ENCODE measurements around the gene PDZD7.

PDZD7 gene

DNA sequence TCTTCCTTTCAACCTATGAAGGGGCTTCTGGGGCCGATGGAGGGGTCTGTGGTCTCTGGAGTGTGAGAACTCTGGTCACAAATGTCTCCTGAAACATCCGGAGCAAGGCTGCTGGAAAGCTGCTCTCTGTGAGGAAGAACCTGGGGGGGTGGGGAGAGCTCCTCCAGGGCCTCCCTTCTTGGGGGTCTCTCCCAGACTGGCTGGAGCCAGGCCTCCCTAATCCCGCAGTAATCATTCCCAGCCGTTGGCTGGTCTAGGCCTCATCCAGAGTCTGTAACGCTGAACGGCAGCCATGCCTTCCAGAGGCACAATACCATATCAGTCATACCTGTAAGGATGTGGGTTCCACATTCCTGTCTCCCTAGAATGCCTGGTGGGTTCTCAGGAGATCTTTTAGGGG is 35.7 kb downstream of the PDZD7 start:
- DNase-seq = no peak
- in situ Hi-C loops (cut with MboI; ENCODE audit: low pct_unique_long_range_greater_than_20kb, low sequenced_read_pairs) = no loop called here

DNA sequence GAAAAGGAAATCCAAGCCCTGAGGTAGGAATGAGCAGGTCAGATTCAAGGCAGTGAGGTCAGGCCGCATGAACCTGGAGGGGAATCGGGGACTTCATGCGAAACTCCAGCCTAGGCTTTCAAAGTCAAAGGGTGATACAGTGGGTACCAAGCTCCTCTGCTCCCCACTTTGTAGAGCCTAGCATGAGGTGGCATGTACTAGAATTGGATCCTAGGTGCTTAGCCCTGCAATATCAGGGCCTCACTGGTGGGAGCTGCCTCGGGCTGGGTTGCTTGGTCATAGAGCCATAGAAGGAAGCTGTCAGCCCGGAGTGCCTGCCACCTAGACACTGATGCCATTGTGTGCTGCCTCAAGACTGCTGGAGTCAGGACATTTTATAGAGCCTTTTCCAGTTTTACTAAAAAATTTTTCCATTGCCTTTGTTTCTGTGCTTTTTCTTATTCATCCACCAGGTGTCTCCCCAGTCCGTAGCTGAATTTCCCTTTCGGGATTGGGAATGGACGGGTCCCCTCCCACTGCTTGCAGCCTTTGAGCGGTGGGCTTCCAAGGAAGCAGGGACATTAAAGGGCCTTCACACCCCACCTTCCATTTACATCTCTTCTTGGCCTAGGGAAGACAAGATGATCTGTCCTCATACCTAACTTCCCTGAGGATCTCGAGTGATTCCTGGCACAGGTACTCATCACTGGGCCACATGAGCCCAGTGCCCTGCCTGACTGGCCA is 36.8 kb downstream of the PDZD7 start:
- DNase-seq = no peak
- in situ Hi-C loops (cut with MboI; ENCODE audit: low pct_unique_long_range_greater_than_20kb, low sequenced_read_pairs) = no loop called here

DNA sequence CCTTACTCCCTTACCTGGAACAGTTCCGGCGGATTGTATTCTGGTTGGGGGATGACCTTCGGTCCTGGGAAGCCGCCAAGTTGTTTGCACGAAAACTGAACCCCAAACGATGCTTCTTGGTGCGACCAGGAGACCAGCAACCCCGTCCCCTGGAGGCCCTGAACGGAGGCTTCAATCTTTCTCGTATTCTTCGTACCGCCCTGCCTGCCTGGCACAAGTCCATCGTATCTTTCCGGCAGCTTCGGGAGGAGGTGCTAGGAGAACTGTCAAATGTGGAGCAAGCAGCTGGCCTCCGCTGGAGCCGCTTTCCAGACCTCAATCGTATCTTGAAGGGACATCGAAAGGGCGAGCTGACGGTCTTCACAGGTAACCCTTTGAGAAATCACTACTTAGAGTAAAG is 41.8 kb downstream of the PDZD7 start:
- DNase-seq = no peak
- in situ Hi-C loops (cut with MboI; ENCODE audit: low pct_unique_long_range_greater_than_20kb, low sequenced_read_pairs) = no loop called here

DNA sequence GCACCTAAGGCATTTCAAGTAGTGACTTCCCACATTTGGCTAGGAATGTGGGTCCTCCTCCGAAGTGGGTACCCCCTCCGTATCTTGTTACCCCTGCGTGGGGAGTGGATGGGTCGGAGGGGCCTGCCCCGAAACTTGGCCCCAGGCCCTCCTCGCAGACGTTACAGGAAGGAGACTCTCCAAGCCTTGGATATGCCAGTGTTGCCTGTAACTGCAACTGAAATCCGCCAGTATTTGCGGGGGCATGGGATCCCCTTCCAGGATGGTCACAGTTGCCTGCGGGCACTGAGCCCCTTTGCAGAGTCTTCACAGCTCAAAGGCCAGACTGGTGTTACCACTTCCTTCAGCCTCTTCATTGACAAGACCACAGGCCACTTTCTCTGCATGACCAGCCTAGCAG is 42.8 kb downstream of the PDZD7 start:
- in situ Hi-C loops (cut with MboI; ENCODE audit: low pct_unique_long_range_greater_than_20kb, low sequenced_read_pairs) = no loop called here
- no peak for DNase-seq

DNA sequence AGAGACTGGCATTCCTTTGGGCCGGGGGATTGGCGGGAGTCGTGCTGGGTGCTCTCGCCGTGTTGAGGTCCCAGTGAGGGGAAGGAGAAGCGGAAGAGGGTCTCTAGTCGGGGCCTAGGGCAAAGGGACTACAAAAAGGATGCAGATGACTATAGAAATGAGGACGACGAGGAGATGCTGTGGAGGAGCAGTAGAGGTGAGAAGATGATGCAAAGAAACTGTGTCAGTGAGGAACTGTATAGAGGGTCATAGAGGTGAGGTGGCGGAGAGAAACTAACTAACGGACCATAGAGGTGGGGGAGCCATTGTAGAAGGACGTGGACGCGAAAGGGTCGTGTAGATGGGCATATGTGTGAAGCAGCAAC is 43.3 kb downstream of the PDZD7 start:
- in situ Hi-C loops (cut with MboI; ENCODE audit: low pct_unique_long_range_greater_than_20kb, low sequenced_read_pairs) = no loop called here
- no peak for DNase-seq

DNA sequence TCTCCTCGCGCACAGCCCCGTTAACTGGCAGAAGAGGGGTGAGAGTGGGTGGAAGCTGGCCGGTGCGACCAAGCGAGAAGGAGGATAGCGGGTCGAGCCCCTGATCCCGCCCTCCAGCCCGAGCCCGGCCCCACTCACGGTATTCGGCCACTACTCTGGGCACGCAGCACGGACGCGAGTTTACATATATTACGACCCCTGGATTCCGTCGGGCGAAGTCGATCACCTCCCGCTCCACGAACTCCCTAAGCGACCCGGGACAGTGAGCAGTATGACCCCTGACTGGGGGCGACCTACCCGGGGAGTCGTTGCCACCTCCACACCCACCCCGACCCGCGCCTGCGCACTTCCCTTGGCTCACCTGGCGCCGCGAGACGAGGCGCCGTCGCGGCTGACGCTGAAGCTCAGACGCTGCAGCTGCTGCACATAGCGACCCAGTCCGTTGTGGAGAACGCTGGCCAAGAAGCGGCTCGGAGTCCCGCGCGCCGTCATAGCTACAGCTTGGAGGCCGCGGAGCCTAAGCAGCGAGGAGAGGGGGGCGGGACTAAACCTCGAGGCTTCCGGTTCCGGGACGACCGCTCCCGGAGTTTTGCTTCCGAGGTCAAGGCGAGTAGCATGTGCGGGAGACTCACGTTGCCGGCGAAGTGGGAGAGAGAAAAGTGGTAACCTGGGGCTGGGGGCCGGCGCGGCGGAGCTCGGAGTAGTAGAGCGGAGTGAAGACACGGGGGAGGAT is 43.8 kb downstream of the PDZD7 start, which contains the start of the genes MRPL43 and TWNK:
TSS of gene MRPL43 (minus strand) at position 546 of the 733 bp plus-strand sequence. CDS start at position 492, 54 bp downstream.
TSS of gene TWNK (plus strand) at position 592 of the 733 bp plus-strand sequence. CDS start 668 bp downstream, outside the sequence.
- in situ Hi-C loops (cut with MboI; ENCODE audit: low pct_unique_long_range_greater_than_20kb, low sequenced_read_pairs) = no loop called here
- DNase-seq = peak; percentile 87

DNA sequence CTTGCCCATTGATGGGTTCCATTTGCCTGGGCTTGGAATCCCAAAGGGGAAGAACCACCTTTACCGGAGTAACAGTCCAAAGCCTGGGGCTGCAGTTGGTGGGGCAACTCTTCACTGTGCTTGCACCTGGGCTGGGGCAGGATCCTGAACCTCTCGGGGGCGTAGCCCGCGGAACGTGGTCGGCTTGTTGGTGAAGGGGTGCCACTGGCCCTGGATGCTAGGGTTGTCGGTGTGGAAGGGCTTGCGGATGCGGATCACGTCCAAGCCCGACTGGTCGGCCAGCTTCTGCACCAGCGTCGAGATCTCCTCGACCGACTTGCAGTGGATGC is 44.3 kb downstream of the PDZD7 start:
- DNase-seq = no peak
- in situ Hi-C loops (cut with MboI; ENCODE audit: low pct_unique_long_range_greater_than_20kb, low sequenced_read_pairs) = no loop called here

DNA sequence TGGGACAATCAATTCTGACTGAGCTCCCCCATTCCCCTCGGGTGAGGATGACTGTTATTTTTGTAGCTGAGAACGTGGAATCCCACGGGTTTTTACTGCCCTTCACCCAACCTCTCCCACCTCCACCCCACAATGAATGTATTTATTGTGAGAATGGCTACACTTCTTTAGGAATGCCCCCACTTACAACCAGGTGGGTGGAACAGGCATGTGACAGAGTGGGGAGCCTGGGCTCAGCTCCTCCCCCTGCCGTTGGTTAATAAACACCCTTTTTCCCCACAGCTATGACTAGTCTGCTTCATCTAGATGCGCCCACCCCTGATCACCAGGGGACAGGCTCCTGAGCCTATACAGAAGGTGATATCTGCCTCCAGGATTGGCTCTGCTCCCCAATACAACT is 45.6 kb downstream of the PDZD7 start:
- no peak for DNase-seq
- in situ Hi-C loops (cut with MboI; ENCODE audit: low pct_unique_long_range_greater_than_20kb, low sequenced_read_pairs) = no loop called here

DNA sequence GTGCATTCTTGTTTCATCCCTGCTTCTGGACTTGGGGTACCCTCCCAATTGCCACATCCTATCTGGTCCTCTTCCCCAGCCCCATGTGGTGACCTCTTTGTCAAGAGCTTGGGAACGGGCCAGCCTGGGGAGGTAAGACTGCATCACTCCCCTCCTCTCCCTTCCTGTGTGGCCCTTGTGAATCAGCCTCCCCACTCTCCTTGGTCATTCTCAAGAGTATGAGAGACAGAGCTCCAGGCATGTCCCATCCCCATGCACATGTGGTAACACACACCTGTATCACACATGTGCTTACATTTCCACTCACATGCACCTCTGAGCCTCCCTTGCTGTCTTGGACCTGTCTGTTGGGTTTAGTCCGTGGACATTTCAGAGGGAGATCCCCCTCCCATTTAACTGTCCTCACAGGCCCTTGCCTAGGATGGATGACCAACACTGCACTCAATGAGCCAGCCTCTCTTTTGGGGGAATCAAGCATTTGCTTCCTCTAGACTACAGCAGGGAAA is 46.2 kb downstream of the PDZD7 start:
- in situ Hi-C loops (cut with MboI; ENCODE audit: low pct_unique_long_range_greater_than_20kb, low sequenced_read_pairs) = no loop called here
- no peak for DNase-seq

DNA sequence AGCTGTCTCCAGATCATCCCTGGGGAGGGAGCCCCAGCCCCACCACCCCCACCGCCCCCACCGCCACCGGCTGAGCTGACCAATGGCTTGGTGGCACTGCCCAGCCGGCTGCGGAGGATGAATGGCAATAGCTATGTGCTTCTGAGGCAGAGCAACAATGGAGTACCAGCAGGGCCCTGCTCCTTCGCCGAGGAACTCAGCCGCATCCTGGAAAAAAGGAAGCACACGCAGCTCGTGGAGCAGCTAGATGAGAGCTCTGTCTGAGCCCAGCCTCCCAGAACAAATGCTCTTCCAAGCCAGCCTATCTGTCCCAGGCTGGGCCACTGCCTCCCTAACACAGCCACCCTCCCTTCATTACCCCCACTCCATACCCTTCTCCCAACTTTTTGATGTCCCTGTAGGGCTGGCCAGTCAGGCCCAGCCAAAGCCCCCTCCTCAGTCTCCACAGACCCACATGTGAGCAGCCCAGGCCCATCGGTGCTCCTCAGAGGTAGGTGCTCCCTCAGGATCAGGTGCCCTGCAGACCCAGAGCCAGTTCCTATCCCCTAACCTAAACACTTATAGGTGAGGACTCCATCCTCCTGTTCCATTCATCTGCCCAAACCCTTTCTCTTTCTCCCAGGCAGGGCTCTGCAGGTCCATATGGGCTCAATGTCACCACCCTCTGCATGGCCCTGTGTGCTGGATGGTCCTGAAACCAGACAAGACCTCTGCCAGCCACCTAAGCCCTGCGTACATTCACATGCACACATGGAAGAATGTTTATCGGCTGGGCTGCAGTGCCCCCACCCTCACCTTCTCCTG is 46.9 kb downstream of the PDZD7 start:
- in situ Hi-C loops (cut with MboI; ENCODE audit: low pct_unique_long_range_greater_than_20kb, low sequenced_read_pairs) = no loop called here

DNA sequence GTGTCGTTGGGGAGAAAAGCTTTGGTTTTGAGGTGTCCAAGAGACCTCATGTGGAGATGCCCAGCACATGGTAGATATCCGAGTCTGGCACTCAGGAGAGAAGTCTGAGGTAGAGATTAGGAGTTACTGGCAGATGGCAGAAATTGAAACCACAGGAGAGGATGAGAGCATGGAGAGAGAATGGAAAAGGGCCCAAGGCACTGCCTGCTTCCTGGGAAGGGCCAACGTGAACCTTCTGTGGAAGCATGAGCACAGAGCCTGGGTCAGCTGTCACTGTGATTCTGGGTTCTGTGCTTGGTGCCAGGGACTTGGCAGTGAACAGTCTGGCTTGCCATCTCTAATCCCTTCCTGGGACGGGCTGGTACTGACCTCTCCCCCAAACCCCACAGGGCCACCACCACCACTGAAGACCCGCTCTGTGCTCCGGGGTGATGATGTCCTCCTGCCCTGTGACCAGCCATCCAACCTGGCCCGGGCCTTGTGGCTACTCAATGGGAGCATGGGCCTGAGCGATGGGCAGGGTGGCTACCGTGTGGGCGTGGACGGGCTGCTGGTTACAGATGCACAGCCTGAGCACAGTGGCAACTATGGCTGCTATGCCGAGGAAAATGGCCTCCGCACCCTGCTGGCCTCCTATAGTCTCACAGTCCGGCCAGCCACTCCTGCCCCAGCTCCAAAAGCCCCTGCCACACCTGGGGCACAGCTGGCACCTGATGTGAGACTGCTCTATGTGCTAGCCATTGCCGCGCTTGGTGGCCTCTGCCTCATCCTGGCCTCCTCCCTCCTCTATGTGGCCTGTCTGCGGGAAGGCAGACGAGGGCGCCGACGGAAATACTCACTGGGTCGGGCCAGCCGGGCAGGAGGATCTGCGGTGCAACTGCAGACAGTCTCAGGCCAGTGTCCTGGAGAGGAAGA is 47.8 kb downstream of the PDZD7 start:
- in situ Hi-C loops (cut with MboI; ENCODE audit: low pct_unique_long_range_greater_than_20kb, low sequenced_read_pairs) = no loop called here
- DNase-seq = no peak

More for the DNA sequence above, 46.9 kb downstream of the PDZD7 start:
- DNase-seq = no peak

DNA sequence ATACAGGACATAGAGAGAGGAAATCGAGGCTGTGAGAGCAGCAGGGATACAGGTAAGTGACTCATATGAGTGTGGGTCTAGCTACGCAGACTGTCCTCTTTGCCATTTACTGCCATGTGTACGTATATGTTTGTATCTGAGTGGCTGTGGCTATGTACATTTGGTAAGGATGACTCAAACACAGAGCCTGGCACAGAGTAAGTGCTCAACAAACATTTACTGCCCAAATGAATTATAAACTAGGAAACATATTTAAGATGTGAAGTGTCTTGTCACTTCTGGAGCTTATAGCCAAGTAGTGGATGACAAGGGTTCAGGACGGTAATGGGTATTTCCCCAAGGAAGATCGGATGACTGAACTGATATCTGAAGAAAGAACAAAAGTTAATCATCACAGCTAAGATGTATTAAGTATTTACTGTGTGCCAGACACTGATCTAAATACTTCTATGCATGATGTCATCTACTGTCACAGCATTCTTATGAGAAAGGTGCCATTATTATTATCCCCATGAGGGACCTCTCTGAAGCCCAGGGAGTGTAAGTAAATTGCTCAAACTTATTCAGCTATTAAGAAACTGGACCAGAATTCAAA is 49.7 kb downstream of the PDZD7 start:
- no peak for DNase-seq
- in situ Hi-C loops (cut with MboI; ENCODE audit: low pct_unique_long_range_greater_than_20kb, low sequenced_read_pairs) = no loop called here

DNA sequence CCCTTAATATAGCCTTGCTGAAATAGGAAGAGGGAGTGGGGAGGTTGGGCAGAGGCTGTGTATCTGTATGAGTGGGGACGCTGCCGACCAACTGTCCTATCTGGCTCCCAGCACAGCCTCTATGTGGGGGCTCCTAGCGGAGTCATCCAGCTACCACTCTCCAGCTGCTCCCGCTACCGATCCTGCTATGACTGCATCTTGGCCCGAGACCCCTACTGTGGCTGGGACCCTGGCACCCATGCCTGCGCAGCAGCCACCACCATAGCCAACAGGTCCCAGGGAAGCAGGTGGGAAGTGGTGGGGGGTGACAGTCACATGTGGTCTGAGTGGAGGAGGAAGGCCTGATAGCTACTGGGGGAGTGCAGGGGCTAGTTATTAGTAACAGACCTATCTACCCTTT is 50.2 kb downstream of the PDZD7 start:
- no peak for DNase-seq
- in situ Hi-C loops (cut with MboI; ENCODE audit: low pct_unique_long_range_greater_than_20kb, low sequenced_read_pairs) = no loop called here

DNA sequence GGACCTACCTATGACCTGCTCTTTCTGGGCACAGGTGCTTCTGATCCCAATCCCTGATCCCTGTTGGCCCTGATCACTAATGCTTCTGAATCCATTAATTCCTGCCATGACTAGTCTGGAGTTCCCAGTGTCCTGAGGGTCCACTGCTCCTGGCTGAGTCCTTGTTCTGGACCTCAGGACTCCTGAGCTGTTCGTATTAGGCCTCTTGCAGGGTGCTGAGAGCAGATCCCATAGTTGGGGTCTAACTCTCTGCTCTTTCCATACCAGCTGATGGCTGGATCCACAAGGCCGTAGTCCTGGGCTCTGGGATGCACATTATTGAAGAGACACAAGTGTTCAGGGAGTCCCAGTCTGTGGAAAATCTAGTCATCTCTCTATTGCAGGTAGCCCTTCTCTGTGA is 50.6 kb downstream of the PDZD7 start:
- in situ Hi-C loops (cut with MboI; ENCODE audit: low pct_unique_long_range_greater_than_20kb, low sequenced_read_pairs) = no loop called here
- no peak for DNase-seq

DNA sequence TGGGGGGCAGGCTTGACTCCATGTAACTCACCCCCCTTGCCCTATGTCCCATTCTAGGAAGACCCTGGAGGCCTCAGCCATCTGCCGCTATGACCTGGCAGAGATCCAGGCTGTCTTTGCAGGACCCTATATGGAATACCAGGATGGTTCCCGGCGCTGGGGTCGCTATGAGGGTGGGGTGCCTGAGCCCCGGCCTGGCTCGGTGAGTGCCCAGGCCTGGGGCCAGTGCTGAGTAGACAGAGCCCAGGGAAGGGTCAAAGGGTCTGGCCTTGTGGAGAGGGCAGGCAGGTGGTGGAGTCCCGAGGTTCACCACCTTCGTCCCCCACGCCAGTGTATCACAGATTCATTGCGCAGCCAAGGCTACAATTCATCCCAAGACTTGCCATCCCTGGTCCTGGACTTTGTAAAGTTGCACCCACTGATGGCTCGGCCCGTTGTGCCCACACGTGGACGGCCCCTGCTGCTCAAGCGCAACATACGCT is 51.1 kb downstream of the PDZD7 start:
- no peak for DNase-seq
- in situ Hi-C loops (cut with MboI; ENCODE audit: low pct_unique_long_range_greater_than_20kb, low sequenced_read_pairs) = no loop called here

DNA sequence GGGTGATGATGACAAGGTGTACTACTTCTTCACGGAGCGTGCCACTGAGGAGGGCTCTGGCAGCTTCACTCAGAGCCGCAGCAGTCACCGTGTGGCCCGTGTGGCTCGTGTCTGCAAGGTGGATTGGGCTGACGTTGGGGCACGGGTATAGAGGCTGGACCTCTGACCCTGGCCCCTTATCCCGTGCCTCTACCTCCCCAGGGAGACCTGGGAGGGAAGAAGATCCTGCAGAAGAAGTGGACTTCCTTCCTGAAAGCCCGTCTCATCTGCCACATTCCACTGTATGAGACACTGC is 52.1 kb downstream of the PDZD7 start:
- DNase-seq = no peak
- in situ Hi-C loops (cut with MboI; ENCODE audit: low pct_unique_long_range_greater_than_20kb, low sequenced_read_pairs) = no loop called here

DNA sequence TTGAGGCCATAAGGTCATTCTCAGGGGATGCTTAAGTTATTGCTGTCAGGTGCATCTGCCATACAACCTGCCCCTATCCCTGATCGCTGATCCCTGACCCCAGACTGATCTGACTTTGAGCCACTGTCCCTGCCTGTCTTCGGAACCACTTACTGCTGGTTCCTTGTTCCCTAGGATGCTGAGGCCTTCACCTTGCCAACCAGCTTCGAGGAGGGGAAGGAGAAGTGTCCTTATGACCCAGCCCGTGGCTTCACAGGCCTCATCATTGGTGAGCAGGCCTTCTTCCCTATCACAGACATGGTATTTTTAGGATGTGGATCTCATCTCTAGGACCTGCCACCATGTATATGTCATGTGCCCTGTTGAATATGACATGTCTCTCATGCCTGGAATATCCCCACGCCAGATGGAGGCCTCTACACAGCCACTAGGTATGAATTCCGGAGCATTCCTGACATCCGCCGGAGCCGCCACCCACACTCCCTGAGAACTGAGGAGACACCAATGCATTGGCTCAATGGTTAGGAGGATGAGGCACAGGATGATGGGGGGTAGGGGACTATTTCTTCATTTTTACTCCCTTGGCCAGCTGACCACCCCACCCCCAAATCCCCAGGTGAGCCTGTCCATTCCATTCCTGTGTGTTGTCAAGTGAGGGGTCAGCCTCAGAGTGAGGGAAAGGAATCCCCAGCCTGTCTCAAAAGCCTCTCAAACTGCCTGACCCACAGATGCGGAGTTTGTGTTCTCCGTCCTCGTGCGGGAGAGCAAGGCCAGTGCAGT is 52.6 kb downstream of the PDZD7 start:
- in situ Hi-C loops (cut with MboI; ENCODE audit: low pct_unique_long_range_greater_than_20kb, low sequenced_read_pairs) = no loop called here

DNA sequence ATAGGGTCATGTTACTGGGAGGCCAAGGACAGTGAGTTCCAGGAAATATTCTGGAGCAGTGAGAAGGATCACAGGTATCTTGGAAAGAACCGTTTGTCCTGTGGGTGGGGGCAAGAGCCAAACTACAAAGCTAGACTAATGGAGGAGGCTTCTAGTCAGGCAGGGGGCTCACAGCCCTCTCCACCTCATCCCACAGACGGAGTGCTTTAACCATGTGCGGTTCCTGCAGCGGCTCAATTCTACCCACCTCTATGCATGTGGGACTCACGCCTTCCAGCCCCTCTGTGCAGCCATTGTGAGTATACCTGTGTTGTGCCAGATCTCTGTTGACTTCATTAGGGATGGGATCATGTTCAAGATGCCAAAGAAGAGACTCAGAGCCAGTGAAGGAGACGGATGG is 53.5 kb downstream of the PDZD7 start:
- DNase-seq = no peak
- in situ Hi-C loops (cut with MboI; ENCODE audit: low pct_unique_long_range_greater_than_20kb, low sequenced_read_pairs) = no loop called here

More for the DNA sequence above, 52.6 kb downstream of the PDZD7 start:
- no peak for DNase-seq
